GM23248 (cell line): ENCODE measurements around the gene GSTM4.

ENCODE experiments used
- EZH2 ChIP-seq: fragments of 200-600 bp; sonication (generic); IDR thresholded peaks from 2 replicates; pipeline ENCODE4 v1.6.1; 2018; ENCODE audit warnings: antibody characterized with exemption, mild to moderate bottlenecking; ENCODE audit not compliant: insufficient read depth, poor library complexity, severe bottlenecking
- EZH2phosphoT487 ChIP-seq: fragments of 200-600 bp; sonication (generic); IDR thresholded peaks from 2 replicates; pipeline ENCODE4 v1.6.1; 2018; ENCODE audit warnings: antibody characterized with exemption, moderate library complexity, mild to moderate bottlenecking, low read depth; ENCODE audit not compliant: insufficient read depth

GRCh38 chr1:109625601-109626560 is 30.0 kb upstream of the GSTM4 start:
- TF ChIP-seq EZH2 = no peak
- no peak for TF ChIP-seq EZH2phosphoT487
